ENCODE measurements around the gene YWHAG. TPM values are rescaled to one million over a fixed set of nuclear protein-coding genes. Genes with fewer than 3 reads are reported as not detected.

Gene YWHAG
- total and polyA plus RNA-seq, 9 of the 15 experiments (the other 6 are each of a cell fraction or from before 2014, with no cell fraction given), result 30.4 to 246 (median 94.5) TPM

- TF ChIP-seq ZNF140 (CRISPR knock-in tag; IDR thresholded peaks at IDR 0.05) (no peak), ZNF274 (IDR thresholded peaks at IDR 0.05; ENCODE audit: borderline replicate concordance, low read depth, low read length) (no peak; the same call in 1 of the 2 replicates), HDAC8 (tag; IDR thresholded peaks at IDR 0.05) (no peak), TCFL5 (CRISPR knock-in tag; conservative IDR thresholded peaks at IDR 0.05) (no peak), PURB (CRISPR knock-in tag; IDR thresholded peaks at IDR 0.05; ENCODE audit: low read depth) (no peak), GTF3C2 (IDR thresholded peaks at IDR 0.05; ENCODE audit: borderline replicate concordance, extremely low read depth, insufficient read length) (no peak), ZNF592 (IDR thresholded peaks at IDR 0.05) (no peak), SRSF7 (optimal IDR thresholded peaks at IDR 0.05; ENCODE audit: low read depth, low read length) (no peak), POLR3G (IDR thresholded peaks at IDR 0.05; ENCODE audit: extremely low read depth, insufficient read length, insufficient replicate concordance) (no peak), ZNF316 (IDR thresholded peaks at IDR 0.05) (no peak), SMARCA4 (IDR thresholded peaks at IDR 0.05) (no peak), THAP12 (CRISPR knock-in tag; IDR thresholded peaks at IDR 0.05) (peak; percentile 96), NR1H2 (CRISPR knock-in tag; IDR thresholded peaks at IDR 0.05) (no peak), FOXP1 (CRISPR knock-in tag; IDR thresholded peaks at IDR 0.05) (peak; percentile 37)
- TF ChIP-seq, protein P1, sequence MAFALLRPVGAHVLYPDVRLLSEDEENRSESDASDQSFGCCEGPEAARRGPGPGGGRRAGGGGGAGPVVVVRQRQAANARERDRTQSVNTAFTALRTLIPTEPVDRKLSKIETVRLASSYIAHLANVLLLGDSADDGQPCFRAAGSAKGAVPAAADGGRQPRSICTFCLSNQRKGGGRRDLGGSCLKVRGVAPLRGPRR (CRISPR knock-in tag; IDR thresholded peaks at IDR 0.05), result no peak
- TF ChIP-seq, protein P2, sequence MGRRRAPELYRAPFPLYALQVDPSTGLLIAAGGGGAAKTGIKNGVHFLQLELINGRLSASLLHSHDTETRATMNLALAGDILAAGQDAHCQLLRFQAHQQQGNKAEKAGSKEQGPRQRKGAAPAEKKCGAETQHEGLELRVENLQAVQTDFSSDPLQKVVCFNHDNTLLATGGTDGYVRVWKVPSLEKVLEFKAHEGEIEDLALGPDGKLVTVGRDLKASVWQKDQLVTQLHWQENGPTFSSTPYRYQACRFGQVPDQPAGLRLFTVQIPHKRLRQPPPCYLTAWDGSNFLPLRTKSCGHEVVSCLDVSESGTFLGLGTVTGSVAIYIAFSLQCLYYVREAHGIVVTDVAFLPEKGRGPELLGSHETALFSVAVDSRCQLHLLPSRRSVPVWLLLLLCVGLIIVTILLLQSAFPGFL (CRISPR knock-in tag; IDR thresholded peaks at IDR 0.05), result no peak; the same call in 1 of the 2 replicates
Measured at GRCh38 chr7:76358481-76359110, at the start of gene YWHAG (continued).
